Small intestine (tissue), 7 donors: ENCODE data around the gene CLSTN3. TPM values are rescaled to one million over a fixed set of nuclear protein-coding genes. Genes with fewer than 3 reads are reported as not detected.

Experiments
- DNase-seq, 2 donors: peaks; one replicate each; pipeline versions ENCODE4 v3.0.0 to v3.0.0-alpha.2; 2013
- FAIRE-seq: peaks from 2 replicates; lab custom pipeline; 2012; peaks lifted over from hg19 to GRCh38; lab: Jason Lieb, UNC
- H3K27ac ChIP-seq, 3 donors: one replicate each; pipeline ENCODE4 v1.5.1; 2013; ENCODE audit warnings: low read length in 2 of 3, mild to moderate bottlenecking in 2 of 3, control low read depth in 1 of 3, inconsistent platforms in 1 of 3, low read depth in 1 of 3, moderate library complexity in 1 of 3
- H3K27me3 ChIP-seq, 3 donors: one replicate each; pipeline ENCODE4 v1.6.1; 2013; ENCODE audit warnings: low read length in 3 of 3, inconsistent platforms in 1 of 3; ENCODE audit not compliant: control insufficient read depth in 3 of 3, insufficient read depth in 3 of 3
- H3K36me3 ChIP-seq, 3 donors: one replicate each; pipeline ENCODE4 v1.6.1; 2013; ENCODE audit warnings: low read length in 3 of 3, inconsistent platforms in 1 of 3, low read depth in 1 of 3, mild to moderate bottlenecking in 1 of 3, moderate library complexity in 1 of 3; ENCODE audit not compliant: control insufficient read depth in 3 of 3, insufficient read depth in 2 of 3
- H3K4me1 ChIP-seq, 3 donors: one replicate each; pipeline ENCODE4 v1.6.1; 2013; ENCODE audit warnings: low read length in 2 of 3, inconsistent platforms in 1 of 3, low read depth in 1 of 3, mild to moderate bottlenecking in 1 of 3, moderate library complexity in 1 of 3; ENCODE audit not compliant: control insufficient read depth in 3 of 3, insufficient read depth in 2 of 3
- H3K4me3 ChIP-seq, 3 donors: one replicate each; pipeline ENCODE4 v1.5.1; 2013; ENCODE audit warnings: low read length in 3 of 3, control low read depth in 1 of 3, inconsistent platforms in 1 of 3, low read depth in 1 of 3, mild to moderate bottlenecking in 1 of 3, moderate library complexity in 1 of 3
- H3K9me3 ChIP-seq, 2 donors: one replicate each; pipeline ENCODE4 v1.6.1; 2013; ENCODE audit warnings: low read depth in 1 of 2, low read length in 1 of 2; ENCODE audit not compliant: control insufficient read depth in 2 of 2, insufficient read depth in 1 of 2
- WGBS, 3 donors: extraction: QIAGEN DNeasy Blood & Tissue Kit; methylation state at CpG; one replicate each; pipeline ENCODE4 v1.1.7; 2013; 5-methylcytosine and 5-hydroxymethylcytosine counted together
- polyA plus RNA-seq, 4 donors: library from polyadenylated mRNA; stranded (reverse) in 3 of 4; unstranded in 1 of 4; fragments of 200-250 nt in 3 of 4; fragments of 120-200 nt in 1 of 4; gene quantifications; one replicate each; pipeline versions ENCODE4 v1.2.1 to v1.2.3, GENCODE V29; 2013
- donor health status: healthy with polysubstance abuse.
- donor health status: control.
- donor health status: control.
- donor health status: Bipolar disorder and iron deficiency.
- donor health status: healthy.

Gene CLSTN3
- polyA plus RNA-seq, 4 donors: 6.5 to 61.6 (median 13.8) TPM

- FAIRE-seq (no peak), DNase-seq (no peak)
- Histone ChIP-seq H3K27ac (no peak overlapping the region), H3K4me3 (no peak overlapping the region), H3K4me1 (peaks cover 0 to 10% (median 0%) of the 10 kb centered on the region in 3 donors), H3K36me3 (peaks cover 0 to 41% (median 0%) of the 10 kb centered on the region in 3 donors), H3K9me3 (no peaks in the 10 kb centered on the region), H3K27me3 (peaks cover 0 to 6% (median 4%) of the 10 kb centered on the region in 3 donors)
- WGBS, 3 donors: 70 to 90% (median 74%) methylated on average over 6 to 7 of the region's 7 CpGs
These were observed 30.0 kb downstream of the CLSTN3 start for GRCh38 chr12:7160183-7160582.

- peaks cover 0 to 5% of the 10 kb centered on the region in 2 donors for H3K9me3 ChIP-seq
- no peak for FAIRE-seq
These were observed 31.2 kb downstream of the CLSTN3 start for GRCh38 chr12:7161327-7161726.

GRCh38 chr12:7161811-7162210 is 31.6 kb downstream of the CLSTN3 start:
- Histone ChIP-seq H3K27me3 (peaks cover 0 to 8% (median 4%) of the 10 kb centered on the region in 3 donors), H3K27ac (no peak overlapping the region), H3K9me3 (peaks cover 0 to 5% of the 10 kb centered on the region in 2 donors), H3K4me1 (no peaks in the 10 kb centered on the region), H3K4me3 (no peak overlapping the region), H3K36me3 (peaks cover 0 to 25% (median 0%) of the 10 kb centered on the region in 3 donors)
- DNase-seq (no peak), FAIRE-seq (no peak)
- 85 to 95% (median 89%) methylated on average over 5 of the region's 5 CpGs for WGBS, 3 donors

More at GRCh38 chr12:7161327-7161726, 31.2 kb downstream of the CLSTN3 start:
- Histone ChIP-seq H3K27ac (no peak overlapping the region), H3K4me3 (no peak overlapping the region), H3K36me3 (peaks cover 0 to 30% (median 0%) of the 10 kb centered on the region in 3 donors), H3K4me1 (no peaks in the 10 kb centered on the region), H3K27me3 (peaks cover 0 to 8% (median 4%) of the 10 kb centered on the region in 3 donors)
- WGBS, 3 donors: 85 to 90% (median 87%) methylated on average over 4 of the region's 4 CpGs
- DNase-seq: no peak

- peaks cover 0 to 8% (median 4%) of the 10 kb centered on the region in 3 donors for H3K27me3 ChIP-seq
- H3K4me3 ChIP-seq: no peak overlapping the region
- peaks cover 0 to 5% of the 10 kb centered on the region in 2 donors for H3K9me3 ChIP-seq
- H3K36me3 ChIP-seq: peaks cover 0 to 16% (median 0%) of the 10 kb centered on the region in 3 donors
- H3K27ac ChIP-seq: no peak overlapping the region
- H3K4me1 ChIP-seq: no peaks in the 10 kb centered on the region
- DNase-seq: peak; percentile 57 to 66
- FAIRE-seq: no peak
- WGBS, 3 donors: 1 to 4% (median 4%) methylated on average over 19 of the region's 19 CpGs
These were observed 32.5 kb downstream of the CLSTN3 start for GRCh38 chr12:7162691-7163114.

GRCh38 chr12:7169951-7170350 is 39.8 kb downstream of the CLSTN3 start:
- H3K27ac ChIP-seq: no peak overlapping the region
- H3K36me3 ChIP-seq: no peaks in the 10 kb centered on the region
- FAIRE-seq (no peak), DNase-seq (no peak)
- H3K4me1 ChIP-seq: no peaks in the 10 kb centered on the region
- no peak overlapping the region for H3K4me3 ChIP-seq
- peaks cover 0 to 6% (median 0%) of the 10 kb centered on the region in 3 donors for H3K27me3 ChIP-seq
- H3K9me3 ChIP-seq: peaks cover 4 to 34% of the 10 kb centered on the region in 2 donors

- no peak for DNase-seq
- Histone ChIP-seq H3K9me3 (peaks cover 4 to 29% of the 10 kb centered on the region in 2 donors), H3K27ac (no peak overlapping the region), H3K36me3 (no peaks in the 10 kb centered on the region), H3K4me1 (no peaks in the 10 kb centered on the region), H3K27me3 (peaks cover 0 to 4% (median 0%) of the 10 kb centered on the region in 3 donors), H3K4me3 (no peak overlapping the region)
- 49 to 63% (median 50%) methylated on average over 1 of the region's 1 CpG for WGBS, 3 donors
- no peak for FAIRE-seq
These were observed 41.7 kb downstream of the CLSTN3 start for GRCh38 chr12:7171854-7172253.

- H3K27ac ChIP-seq: no peak overlapping the region
- no peaks in the 10 kb centered on the region for H3K36me3 ChIP-seq
- DNase-seq (no peak), FAIRE-seq (no peak)
- no peak overlapping the region for H3K4me3 ChIP-seq
- H3K4me1 ChIP-seq: no peaks in the 10 kb centered on the region
- peaks cover 0 to 11% of the 10 kb centered on the region in 2 donors for H3K9me3 ChIP-seq
- peaks cover 0 to 4% (median 4%) of the 10 kb centered on the region in 3 donors for H3K27me3 ChIP-seq
These were observed 45.3 kb downstream of the CLSTN3 start for GRCh38 chr12:7175493-7175892.

GRCh38 chr12:7176595-7176994 is 46.4 kb downstream of the CLSTN3 start:
- Histone ChIP-seq H3K4me3 (no peak overlapping the region), H3K27ac (no peak overlapping the region), H3K4me1 (no peaks in the 10 kb centered on the region), H3K27me3 (peaks cover 0 to 4% (median 4%) of the 10 kb centered on the region in 3 donors), H3K36me3 (no peaks in the 10 kb centered on the region), H3K9me3 (peaks cover 0 to 3% of the 10 kb centered on the region in 2 donors)
- FAIRE-seq: no peak
- DNase-seq: no peak
- WGBS, 3 donors: 50 to 61% (median 59%) methylated on average over 2 of the region's 2 CpGs

GRCh38 chr12:7178481-7178880 is 48.3 kb downstream of the CLSTN3 start:
- DNase-seq (no peak), FAIRE-seq (no peak)
- Histone ChIP-seq H3K4me1 (no peaks in the 10 kb centered on the region), H3K9me3 (no peaks in the 10 kb centered on the region), H3K36me3 (no peaks in the 10 kb centered on the region), H3K27me3 (peaks cover 0 to 4% (median 4%) of the 10 kb centered on the region in 3 donors), H3K27ac (no peak overlapping the region), H3K4me3 (no peak overlapping the region)
- WGBS, 3 donors: 92 to 96% (median 92%) methylated on average over 2 of the region's 2 CpGs
